DND-41 (cell line): ENCODE data around the gene FOXP1.

Source experiments
- CTCF ChIP-seq: IDR thresholded peaks from 2 replicates; pipeline ENCODE4 v1.5.1; 2012; ENCODE audit warnings: borderline replicate concordance, low read length, moderate library complexity, mild to moderate bottlenecking; ENCODE audit not compliant: poor library complexity, severe bottlenecking; ENCODE audit errors: extremely low read depth
- EZH2 ChIP-seq: IDR thresholded peaks from 3 replicates; pipeline ENCODE4 v1.6.1; 2012; ENCODE audit warnings: borderline replicate concordance, low read depth, mild to moderate bottlenecking, moderate library complexity, low read length, inconsistent platforms; ENCODE audit not compliant: severe bottlenecking

DNA sequence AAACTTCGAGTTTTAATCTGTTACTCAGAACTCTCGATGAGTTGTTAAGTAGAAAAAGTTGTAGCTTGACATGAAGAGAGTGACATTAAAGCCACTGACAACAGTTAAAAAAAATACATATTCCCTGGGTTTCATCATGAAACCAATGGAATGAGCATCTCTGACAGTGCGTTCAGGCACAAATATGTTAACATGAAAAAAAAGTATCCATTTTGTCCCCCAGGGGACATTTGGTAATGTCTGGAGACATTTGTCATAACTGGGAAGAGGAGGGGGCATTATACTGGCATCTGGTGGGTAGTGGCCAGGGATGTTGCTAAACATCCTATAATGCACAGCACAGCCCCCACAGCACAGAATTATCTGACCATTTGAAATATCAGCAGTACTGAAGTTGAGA lies 14.8 kb upstream of the FOXP1 start:
- TF ChIP-seq CTCF (no peak), EZH2 (no peak)
